ENCODE results near the gene MRPS12.
"Not testable (repeated sequence)": the region's sequence is repeated elsewhere in the genome, so short reads cannot be mapped to it uniquely, and the experiment has no call there.

MRPS12 gene

DNA sequence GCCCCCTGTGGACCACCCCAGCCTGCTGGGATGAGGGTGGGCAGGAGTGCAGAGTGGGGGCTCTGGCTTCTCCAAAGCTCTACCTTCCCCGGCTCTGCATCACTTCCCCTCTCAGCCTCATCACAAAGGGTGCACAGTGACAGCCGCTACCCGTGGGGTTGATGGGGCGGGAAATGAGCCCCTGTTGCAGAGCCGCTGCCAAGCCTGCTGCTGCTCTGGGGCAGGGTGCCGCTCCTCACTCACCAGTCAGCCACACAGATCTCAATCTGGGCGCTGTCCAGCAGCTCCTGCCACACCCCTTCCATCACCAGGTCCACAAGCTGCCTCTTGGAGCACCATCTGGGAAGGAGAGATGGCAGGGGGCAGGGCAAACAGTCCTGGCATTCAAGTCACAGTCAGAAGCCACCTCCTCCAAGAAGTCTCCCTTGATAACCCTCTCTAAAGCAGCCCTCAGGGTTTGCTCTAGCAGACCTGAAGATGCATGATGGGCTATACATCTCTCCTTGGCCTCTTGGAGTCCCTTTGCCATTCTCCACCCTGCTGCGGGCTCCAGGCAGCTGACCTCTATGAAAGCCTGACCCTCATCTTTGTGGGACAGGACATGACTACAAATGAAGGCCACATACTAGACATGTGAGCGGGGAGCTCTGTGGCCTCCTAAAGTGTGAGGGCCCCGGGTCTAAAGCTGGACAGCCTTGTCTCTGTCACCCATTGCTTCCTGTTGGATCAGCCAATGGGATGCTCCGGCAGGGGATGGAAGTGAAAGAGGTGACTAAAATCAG is 15.7 kb downstream of the MRPS12 start:
- Histone ChIP-seq H3K9ac (ENCODE audit: low read length) (no peak overlapping the region), H3K4me3 (ENCODE audit: low read length) (no peak overlapping the region)

GRCh38 chr19:38949580-38950367 is 19.0 kb downstream of the MRPS12 start:
- Histone ChIP-seq H3K9ac (ENCODE audit: low read length) (no peak overlapping the region), H3K27me3 (ENCODE audit: control insufficient read depth, insufficient read depth, low read length) (peaks cover 4% of the 10 kb centered on the region), H3K4me3 (ENCODE audit: low read length) (no peak overlapping the region), H3K9me3 (ENCODE audit: control insufficient read depth, low read length) (no peaks in the 10 kb centered on the region), H3K36me3 (ENCODE audit: control insufficient read depth, insufficient read depth, low read length) (no peaks in the 10 kb centered on the region), H3K4me1 (ENCODE audit: control insufficient read depth, insufficient read depth, low read length) (peaks cover 6% of the 10 kb centered on the region)

More for the DNA sequence above, 15.7 kb downstream of the MRPS12 start:
- Histone ChIP-seq H3K4me1 (ENCODE audit: control insufficient read depth, insufficient read depth, low read length) (peaks cover 6% of the 10 kb centered on the region), H3K9me3 (ENCODE audit: control insufficient read depth, low read length) (no peaks in the 10 kb centered on the region), H3K36me3 (ENCODE audit: control insufficient read depth, insufficient read depth, low read length) (no peaks in the 10 kb centered on the region), H3K27me3 (ENCODE audit: control insufficient read depth, insufficient read depth, low read length) (peaks cover 4% of the 10 kb centered on the region)

DNA sequence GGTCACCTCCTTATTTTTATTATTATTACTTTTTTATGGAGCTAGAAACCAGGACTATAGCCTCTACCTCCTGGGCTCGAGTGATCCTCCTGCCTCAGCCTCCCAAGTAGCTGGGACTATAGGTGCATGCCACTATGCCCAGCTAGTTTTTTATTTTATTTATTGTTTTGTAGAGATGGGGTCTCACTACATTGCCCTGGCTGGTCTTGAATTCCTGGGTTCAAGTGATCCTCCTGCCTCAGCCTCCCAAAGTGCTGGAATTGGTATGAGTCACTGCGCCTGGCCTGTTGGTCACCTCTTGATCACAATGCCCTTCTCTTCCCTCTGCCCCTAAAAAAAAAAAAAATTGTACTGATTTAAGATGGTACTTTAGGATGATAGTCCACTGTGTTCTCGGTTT is 20.4 kb downstream of the MRPS12 start:
- Histone ChIP-seq H3K4me1 (ENCODE audit: control insufficient read depth, insufficient read depth, low read length) (peaks cover 6% of the 10 kb centered on the region), H3K9ac (ENCODE audit: low read length) (no peak overlapping the region), H3K4me3 (ENCODE audit: low read length) (no peak overlapping the region), H3K27me3 (ENCODE audit: control insufficient read depth, insufficient read depth, low read length) (peaks cover 4% of the 10 kb centered on the region), H3K9me3 (ENCODE audit: control insufficient read depth, low read length) (no peaks in the 10 kb centered on the region), H3K36me3 (ENCODE audit: control insufficient read depth, insufficient read depth, low read length) (no peaks in the 10 kb centered on the region)

GRCh38 chr19:38952395-38953165 is 21.8 kb downstream of the MRPS12 start:
- Histone ChIP-seq H3K4me1 (ENCODE audit: control insufficient read depth, insufficient read depth, low read length) (peaks cover 6% of the 10 kb centered on the region), H3K9ac (ENCODE audit: low read length) (no peak overlapping the region), H3K36me3 (ENCODE audit: control insufficient read depth, insufficient read depth, low read length) (no peaks in the 10 kb centered on the region), H3K4me3 (ENCODE audit: low read length) (no peak overlapping the region), H3K9me3 (ENCODE audit: control insufficient read depth, low read length) (no peaks in the 10 kb centered on the region), H3K27me3 (ENCODE audit: control insufficient read depth, insufficient read depth, low read length) (peaks cover 4% of the 10 kb centered on the region)

DNA sequence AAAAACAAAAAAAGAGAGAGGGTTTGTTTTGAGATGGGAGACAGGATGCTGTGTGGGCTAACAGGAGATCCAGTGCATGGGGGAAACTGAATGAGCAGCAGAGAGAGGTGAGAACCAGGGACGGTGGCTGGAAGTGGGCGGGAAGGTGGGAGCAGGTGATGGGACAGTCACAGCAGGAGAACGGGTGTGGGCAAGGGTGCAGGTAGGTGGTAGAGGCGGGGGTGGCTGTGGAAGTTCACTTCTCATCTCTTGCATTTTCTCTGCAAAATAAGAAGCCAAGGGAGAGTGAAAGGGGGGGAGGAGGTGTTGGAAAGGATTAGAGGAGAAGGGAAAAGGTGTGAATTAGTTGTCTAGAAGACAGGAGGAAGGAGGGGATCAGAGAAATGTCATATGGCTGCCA is 22.9 kb downstream of the MRPS12 start:
- H3K27me3 ChIP-seq (ENCODE audit: control insufficient read depth, insufficient read depth, low read length) = peaks cover 4% of the 10 kb centered on the region
- no peaks in the 10 kb centered on the region for H3K9me3 ChIP-seq (ENCODE audit: control insufficient read depth, low read length)
- no peaks in the 10 kb centered on the region for H3K36me3 ChIP-seq (ENCODE audit: control insufficient read depth, insufficient read depth, low read length)
- H3K4me3 ChIP-seq (ENCODE audit: low read length) = no peak overlapping the region
- no peak overlapping the region for H3K9ac ChIP-seq (ENCODE audit: low read length)
- peaks cover 6% of the 10 kb centered on the region for H3K4me1 ChIP-seq (ENCODE audit: control insufficient read depth, insufficient read depth, low read length)

DNA sequence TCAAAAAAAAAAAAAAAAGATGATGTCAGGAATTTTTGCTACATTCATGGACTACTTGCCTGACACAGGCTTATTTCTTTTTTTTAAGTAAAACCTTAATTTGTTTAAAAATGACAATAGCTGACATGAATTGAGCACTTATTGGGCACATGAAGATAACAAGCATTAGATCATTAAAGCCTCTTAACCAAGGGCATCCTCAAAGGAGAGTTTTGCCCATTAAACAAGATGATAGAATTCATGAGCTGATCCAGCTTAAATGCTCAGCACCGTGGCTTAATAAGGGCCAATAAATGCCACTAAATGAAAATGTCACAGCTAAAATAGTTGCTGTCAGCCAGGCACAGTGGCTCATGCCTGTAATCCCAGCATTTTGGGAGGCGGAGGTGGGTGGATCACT is 25.5 kb downstream of the MRPS12 start:
- Histone ChIP-seq H3K4me3 (ENCODE audit: low read length) (no peak overlapping the region), H3K27me3 (ENCODE audit: control insufficient read depth, insufficient read depth, low read length) (no peaks in the 10 kb centered on the region), H3K9ac (ENCODE audit: low read length) (no peak overlapping the region), H3K36me3 (ENCODE audit: control insufficient read depth, insufficient read depth, low read length) (no peaks in the 10 kb centered on the region), H3K4me1 (ENCODE audit: control insufficient read depth, insufficient read depth, low read length) (no peaks in the 10 kb centered on the region), H3K9me3 (ENCODE audit: control insufficient read depth, low read length) (no peaks in the 10 kb centered on the region)

DNA sequence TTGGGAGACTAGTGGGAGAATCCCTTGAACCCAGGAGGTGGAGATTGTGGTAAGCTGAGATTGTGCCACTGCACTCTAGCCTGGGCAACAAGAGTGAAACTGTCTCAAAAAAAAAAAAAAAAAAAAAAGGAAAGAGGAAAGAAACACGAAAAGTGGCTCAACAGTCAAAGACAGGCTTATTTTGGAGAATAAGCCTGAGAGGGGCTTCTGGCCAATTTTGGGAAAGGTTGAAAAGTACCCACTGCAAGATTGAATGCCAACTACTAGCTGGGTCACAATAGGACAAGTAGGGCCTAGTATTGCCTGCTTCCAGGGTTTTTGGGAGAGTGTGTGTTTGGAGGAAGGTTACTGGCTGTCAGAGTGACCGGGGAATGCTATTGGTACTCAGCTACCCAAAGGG is 27.6 kb downstream of the MRPS12 start:
- Histone ChIP-seq H3K9me3 (ENCODE audit: control insufficient read depth, low read length) (no peaks in the 10 kb centered on the region), H3K4me3 (ENCODE audit: low read length) (no peak overlapping the region), H3K27me3 (ENCODE audit: control insufficient read depth, insufficient read depth, low read length) (no peaks in the 10 kb centered on the region), H3K9ac (ENCODE audit: low read length) (no peak overlapping the region), H3K4me1 (ENCODE audit: control insufficient read depth, insufficient read depth, low read length) (no peaks in the 10 kb centered on the region), H3K36me3 (ENCODE audit: control insufficient read depth, insufficient read depth, low read length) (no peaks in the 10 kb centered on the region)

- no peaks in the 10 kb centered on the region for H3K4me1 ChIP-seq (ENCODE audit: control insufficient read depth, insufficient read depth, low read length)
- no peak overlapping the region for H3K4me3 ChIP-seq (ENCODE audit: low read length)
- no peak overlapping the region for H3K9ac ChIP-seq (ENCODE audit: low read length)
- no peaks in the 10 kb centered on the region for H3K27me3 ChIP-seq (ENCODE audit: control insufficient read depth, insufficient read depth, low read length)
- no peaks in the 10 kb centered on the region for H3K36me3 ChIP-seq (ENCODE audit: control insufficient read depth, insufficient read depth, low read length)
- H3K9me3 ChIP-seq (ENCODE audit: control insufficient read depth, low read length) = no peaks in the 10 kb centered on the region
These were observed 28.9 kb downstream of the MRPS12 start for GRCh38 chr19:38959618-38960017.

DNA sequence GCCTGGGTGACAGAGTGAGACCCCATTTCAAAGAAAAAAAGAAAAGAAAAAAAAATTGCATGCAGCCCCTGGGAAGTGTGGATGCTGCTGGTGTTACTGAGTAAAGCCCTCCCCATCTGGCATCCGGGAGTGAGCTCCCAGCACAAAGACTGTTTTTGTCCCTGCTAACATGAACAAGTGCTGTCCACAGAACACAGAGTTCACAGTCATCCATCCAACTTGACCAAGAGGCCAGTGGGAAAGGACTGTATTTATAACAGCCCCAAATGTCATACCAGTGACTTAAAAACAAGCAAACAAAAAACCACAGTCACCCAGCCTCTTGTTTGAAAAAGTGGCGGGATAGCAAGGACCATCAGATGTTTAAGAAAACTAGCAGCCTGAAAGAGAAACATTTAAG is 34.0 kb downstream of the MRPS12 start:
- no peaks in the 10 kb centered on the region for H3K9me3 ChIP-seq (ENCODE audit: control insufficient read depth, low read length)
- H3K4me3 ChIP-seq (ENCODE audit: low read length) = no peak overlapping the region
- H3K27me3 ChIP-seq (ENCODE audit: control insufficient read depth, insufficient read depth, low read length) = no peaks in the 10 kb centered on the region
- H3K9ac ChIP-seq (ENCODE audit: low read length) = no peak overlapping the region
- H3K36me3 ChIP-seq (ENCODE audit: control insufficient read depth, insufficient read depth, low read length) = no peaks in the 10 kb centered on the region
- H3K4me1 ChIP-seq (ENCODE audit: control insufficient read depth, insufficient read depth, low read length) = no peaks in the 10 kb centered on the region

DNA sequence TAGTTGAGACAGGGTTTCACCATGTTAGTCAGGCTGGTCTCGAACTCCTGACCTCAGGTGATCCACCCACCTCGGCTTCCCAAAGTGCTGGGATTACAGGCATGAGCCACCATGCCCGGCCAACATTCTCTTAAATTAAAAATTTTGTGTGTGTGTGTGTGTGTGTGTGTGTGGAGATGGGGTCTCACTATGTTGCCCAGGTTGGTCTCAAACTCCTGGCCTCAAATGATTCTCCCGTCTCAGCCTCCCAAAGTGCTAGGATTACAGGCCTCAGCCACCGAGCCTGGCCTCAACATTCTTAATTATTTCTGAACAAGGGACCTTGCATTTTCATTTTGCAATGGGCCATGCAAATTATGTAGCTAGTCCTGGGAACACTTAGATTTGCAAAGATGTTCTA is 35.4 kb downstream of the MRPS12 start:
- not testable (repeated sequence) for H3K36me3 ChIP-seq (ENCODE audit: control insufficient read depth, insufficient read depth, low read length); H3K9ac ChIP-seq (ENCODE audit: low read length)

GRCh38 chr19:38970664-38971532 is 40.2 kb downstream of the MRPS12 start:
- Histone ChIP-seq H3K4me3 (ENCODE audit: low read length) (no peak overlapping the region), H3K9ac (ENCODE audit: low read length) (no peak overlapping the region), H3K27me3 (ENCODE audit: control insufficient read depth, insufficient read depth, low read length) (peaks cover 5% of the 10 kb centered on the region), H3K4me1 (ENCODE audit: control insufficient read depth, insufficient read depth, low read length) (peaks cover 4% of the 10 kb centered on the region), H3K36me3 (ENCODE audit: control insufficient read depth, insufficient read depth, low read length) (no peaks in the 10 kb centered on the region), H3K9me3 (ENCODE audit: control insufficient read depth, low read length) (no peaks in the 10 kb centered on the region)

More for the DNA sequence above, 35.4 kb downstream of the MRPS12 start:
- H3K27me3 ChIP-seq (ENCODE audit: control insufficient read depth, insufficient read depth, low read length); H3K4me1 ChIP-seq (ENCODE audit: control insufficient read depth, insufficient read depth, low read length); H3K9me3 ChIP-seq (ENCODE audit: control insufficient read depth, low read length); H3K4me3 ChIP-seq (ENCODE audit: low read length): not testable (repeated sequence)
